GM18507 (cell line): ENCODE measurements around the gene MAP1B.

Source experiments
- DNase-seq: peaks from one replicate; pipeline ENCODE4 v3.0.0; 2011; ENCODE audit warnings: low read depth; ENCODE audit not compliant: insufficient read length; ENCODE audit errors: extremely low spot score
- FAIRE-seq: peaks from 2 replicates; lab custom pipeline; 2011; peaks lifted over from hg19 to GRCh38; lab: Jason Lieb, UNC

Gene MAP1B

DNA sequence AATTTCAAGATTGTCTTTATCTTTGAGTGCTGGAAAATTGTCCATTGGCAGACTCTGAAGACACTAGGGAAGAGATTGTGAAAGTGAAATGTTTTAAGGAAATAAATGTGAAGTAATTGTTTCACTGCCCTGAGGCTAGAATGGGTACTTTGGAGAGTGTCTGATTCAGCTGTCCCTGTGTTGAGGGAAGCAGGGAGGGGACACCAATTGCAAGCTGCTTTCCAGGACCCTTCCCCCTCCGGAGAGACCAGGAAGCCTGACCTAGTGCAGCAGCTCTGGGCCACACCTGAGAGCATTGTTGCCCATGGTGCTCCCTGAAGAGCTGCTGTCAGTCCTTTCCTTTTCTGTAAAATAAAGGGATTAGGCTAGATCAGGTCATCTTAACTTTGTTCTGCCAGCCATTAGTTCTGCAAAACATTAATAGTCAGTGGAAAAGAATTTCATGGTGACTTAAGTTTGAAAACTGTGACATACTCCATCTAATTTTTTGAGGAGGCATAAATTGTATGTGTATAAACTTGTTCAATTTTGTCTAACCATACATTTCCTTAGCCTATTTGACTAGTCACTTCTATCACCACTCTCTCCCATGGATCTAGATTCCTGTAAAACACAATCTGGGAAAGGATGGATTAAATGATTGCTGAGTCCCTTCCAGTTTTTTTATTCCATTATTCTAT is 18.8 kb downstream of the MAP1B start:
- FAIRE-seq (no peak), DNase-seq (no peak)

DNA sequence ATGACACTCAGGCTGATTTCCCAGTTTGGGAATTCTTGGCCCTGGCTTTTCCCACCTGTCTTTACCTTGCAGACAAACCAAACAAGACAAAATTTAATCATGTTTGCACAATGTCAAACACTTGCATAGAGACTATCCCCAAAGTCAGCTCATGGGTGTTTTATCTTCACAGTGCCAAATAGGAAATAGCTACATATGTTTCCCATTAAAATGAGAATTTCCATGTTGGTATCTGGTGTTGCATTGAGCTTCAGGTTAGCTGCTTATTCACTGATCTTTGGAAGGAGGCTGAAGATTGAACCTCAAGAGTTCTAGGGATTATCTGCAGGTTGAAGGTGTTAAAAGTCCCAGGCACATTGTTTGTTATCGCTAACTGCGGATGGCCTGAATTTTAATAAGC is 19.5 kb downstream of the MAP1B start:
- FAIRE-seq (no peak), DNase-seq (no peak)

DNA sequence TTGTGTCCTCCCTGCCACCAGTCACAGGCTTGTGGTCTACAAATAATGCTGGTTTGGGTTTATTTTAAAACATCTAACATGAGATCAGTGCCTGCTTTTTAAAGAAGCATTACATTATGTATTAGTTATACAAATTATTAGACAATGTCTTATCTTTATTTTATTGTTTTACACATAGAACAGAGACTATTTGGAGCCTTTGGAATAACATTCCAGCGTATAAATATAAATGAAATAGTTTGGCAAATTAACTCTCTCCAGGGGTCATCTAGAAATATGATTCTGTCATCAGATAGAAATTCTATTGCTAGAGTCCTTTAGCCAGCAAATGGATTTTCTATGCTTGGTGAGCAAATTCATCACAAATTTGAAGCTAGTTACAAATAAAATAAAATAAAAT is 22.4 kb downstream of the MAP1B start:
- DNase-seq = no peak
- no peak for FAIRE-seq

DNA sequence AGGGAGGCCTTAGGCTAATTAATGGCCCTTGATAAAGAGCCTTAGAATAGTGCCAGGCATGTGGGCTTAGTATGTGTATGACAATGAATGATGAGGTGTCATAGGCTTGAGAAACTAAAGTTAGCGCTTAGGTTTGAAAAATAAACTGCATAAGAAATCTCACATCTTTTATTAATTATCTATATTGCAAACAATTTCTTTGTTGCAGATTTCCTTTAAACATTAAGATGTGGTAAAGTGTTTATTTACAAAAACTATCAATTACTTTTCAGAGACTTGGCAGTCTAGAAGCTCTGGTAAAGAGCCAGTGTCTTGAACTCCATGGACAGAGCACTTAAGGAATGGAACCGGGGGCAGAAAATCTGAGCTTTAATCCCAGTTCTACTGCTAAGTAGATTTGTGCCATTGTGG is 23.1 kb downstream of the MAP1B start:
- FAIRE-seq (no peak), DNase-seq (no peak)

DNA sequence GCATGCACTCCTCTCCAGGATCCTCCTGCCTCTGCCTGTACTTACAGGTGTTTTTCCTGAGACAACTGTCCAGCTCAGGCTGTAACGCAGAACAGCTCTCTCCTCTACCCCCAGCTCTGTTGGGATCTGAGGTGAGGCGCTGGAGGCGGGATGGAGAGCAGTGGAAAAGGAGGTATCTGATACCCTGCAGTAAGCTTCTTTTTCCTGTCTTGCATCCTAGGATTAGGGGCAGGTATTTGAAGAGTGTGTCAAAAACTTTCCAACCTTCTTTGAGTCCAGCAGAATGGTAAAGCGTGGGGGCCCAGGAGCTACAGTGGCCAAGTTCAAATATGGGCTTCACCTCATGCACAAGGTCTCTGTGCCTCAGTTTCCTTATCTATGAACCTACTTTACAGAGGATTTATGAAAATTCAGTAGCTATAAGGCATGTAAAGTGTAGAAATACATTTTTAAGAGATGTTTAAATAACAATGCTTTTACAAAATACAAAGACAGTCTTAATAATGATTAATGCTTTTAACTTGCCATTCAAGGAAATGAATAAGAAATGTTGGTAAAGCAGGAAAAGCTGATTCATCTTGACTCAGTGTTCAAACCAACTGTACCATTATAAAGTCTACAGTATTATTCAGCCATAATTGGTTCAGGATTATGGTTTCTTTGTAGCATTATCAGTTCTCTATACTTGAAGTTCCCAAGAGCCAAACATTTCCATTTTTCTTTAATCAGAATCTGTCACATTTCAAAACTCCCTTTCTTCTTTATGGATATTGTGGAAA is 26.1 kb downstream of the MAP1B start:
- no peak for FAIRE-seq
- no peak for DNase-seq

DNA sequence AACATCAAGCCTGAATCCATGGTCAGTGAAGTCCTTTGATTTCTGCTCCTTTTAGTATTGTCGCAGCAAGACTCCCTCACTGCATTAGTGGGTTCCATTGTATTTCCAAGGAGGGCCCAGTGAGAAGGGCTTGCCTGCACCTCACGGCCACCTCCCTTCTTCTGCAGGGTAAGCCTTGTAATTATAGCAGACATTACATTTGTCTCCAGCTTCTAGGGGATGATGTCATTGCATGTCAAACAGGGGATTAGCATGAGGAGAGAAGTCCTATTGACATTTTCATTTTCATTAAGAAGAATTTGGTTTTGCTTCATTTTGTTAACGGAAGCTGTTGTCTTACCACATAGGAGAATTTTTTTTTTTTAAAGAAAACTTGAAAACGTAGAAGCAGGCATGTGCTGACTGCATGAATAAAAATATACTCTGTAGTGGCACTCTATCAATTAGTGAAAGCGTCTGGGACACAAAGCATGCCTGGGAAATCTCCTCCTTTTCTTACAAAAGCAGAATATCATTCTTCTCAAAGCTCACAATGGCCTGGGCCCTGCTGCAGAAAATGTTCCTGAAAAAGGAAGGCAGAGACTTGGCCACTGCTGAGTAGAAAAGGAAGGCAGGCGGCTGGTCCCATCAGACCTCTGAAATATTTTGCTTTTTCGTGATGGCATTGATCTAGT is 27.1 kb downstream of the MAP1B start:
- no peak for FAIRE-seq
- no peak for DNase-seq

DNA sequence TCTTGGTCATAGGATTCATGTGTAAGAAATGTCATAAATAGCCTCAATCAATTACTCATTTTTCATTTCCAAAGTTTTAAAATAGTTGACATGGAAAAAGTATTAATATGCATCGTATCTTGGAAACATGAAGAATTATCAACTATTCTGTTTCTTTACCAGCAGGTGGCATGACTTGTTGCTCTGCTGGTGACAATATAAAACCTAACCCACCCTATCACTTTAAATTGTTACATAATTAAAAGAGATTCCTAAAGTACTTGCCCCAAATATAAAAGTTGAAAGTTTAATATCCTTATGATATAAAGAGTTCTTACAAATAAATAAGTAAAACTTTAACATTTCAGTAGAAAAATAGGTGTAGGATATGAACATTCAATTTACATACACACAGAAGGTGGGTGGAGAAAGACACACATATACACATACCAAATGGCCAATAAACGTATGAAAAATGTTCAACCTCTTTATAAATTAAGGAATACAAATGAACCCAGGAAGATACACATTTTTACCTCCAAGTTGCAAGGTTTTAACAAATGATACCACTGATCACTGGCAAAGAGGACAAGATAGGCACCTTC is 30.6 kb downstream of the MAP1B start:
- FAIRE-seq (peak; percentile 63), DNase-seq (no peak)

DNA sequence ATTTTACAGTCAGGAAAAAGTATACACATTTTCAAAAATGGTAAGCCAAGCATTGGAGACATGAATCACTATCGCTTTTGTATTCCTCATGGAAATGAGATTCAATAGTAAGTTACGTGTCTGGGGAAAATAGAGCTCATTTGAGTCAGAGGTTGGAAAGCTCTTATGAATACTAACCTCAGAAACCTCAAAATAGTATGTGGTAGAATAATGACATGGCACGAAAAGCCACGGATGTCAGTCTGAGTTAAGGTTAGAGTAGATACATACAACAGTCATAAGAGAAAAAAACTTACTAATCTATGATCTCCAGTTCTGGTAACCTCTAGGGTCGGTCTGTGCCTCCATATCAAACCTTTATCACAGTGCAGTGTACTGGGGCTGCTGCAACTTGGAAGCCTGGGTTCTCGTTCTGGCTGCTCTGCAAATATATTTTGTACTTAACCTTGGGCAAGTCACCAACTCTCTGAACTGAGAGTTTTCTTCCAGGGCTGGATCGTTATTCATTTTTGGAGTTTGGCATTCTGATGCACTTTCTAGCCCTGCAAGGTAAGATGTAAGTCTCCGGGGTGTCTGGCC is 31.8 kb downstream of the MAP1B start:
- DNase-seq (no peak), FAIRE-seq (peak; percentile 59)

DNA sequence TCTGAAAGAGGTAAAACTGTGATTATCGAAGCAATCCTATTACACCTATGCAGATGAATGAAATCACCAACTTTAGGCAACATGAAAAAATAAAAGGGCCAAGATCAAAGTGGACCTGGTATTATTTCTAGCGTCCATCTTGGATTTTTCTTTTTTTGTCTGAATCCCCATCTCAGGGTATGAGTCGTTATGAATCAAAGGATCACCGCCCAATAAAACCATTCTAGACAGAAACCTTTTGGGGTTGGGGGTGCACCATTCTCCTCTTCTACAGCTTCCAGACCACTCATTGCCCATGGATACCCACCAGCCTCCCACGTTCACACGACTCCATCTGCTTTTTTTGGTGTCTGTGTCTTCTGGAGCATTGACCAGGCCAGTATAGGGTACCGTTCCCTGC is 33.4 kb downstream of the MAP1B start:
- no peak for DNase-seq
- no peak for FAIRE-seq

DNA sequence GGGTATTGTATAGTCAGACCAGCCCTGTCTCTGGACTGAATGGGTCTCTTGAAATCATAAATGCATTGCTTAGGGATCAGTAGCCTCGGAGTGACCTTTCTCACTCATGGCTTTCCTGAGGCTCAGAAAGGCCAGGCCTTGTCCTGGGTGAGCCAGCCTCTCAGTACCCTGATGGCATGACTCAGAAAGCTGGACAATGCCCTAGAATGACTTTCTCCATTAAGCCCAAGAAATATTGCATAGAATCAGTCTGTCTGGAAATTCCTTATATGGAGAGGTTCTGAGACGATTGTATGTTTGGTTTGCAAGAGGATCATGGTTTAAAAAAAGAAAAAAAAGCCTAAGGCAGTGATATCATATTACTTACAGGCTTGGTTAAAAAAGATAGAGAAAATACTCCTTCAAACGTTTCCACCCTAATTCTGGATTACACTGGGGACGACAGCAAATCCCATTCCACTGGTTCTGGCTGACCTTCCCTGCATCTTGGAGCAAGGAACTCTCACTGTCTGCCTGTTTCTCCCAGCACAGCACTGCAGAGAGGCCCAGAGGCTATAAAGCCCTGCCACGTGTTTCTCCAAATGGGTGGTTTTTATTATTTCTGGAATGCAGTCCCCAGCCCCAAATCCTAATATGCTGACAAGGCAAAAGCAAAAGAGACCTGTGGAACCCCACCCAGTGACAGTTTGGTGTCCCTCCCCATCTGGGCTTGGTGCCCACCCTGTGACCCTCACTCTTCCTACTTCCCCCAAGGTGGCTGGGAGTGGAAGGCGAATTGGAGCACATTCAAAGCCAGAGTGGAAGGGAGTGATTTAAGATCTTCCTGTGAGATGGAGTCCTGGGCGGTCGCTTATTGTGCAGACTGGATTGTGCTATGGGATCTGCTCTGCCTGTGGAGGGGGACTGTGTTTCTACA is 34.4 kb downstream of the MAP1B start:
- DNase-seq (no peak), FAIRE-seq (no peak)

DNA sequence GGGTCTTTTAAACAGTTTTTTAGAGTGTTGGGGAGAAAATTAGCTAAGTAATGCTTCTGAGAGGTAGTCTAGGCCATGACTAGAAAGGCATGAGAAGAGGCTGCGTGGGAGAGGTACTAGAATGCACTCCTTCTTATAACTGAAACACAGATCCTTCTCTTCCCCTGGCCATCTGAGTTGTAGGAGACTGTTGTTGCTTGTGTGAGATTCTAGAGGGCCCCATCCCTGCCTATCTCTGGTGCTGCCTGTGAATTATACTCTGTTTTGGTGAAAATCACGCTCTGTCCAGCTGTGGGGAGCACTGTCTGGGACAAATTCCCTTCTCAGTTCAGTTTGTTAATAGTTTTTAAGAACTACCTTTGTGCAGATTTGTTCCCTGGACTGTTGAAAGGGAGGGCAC is 37.5 kb downstream of the MAP1B start:
- FAIRE-seq (no peak), DNase-seq (no peak)

DNA sequence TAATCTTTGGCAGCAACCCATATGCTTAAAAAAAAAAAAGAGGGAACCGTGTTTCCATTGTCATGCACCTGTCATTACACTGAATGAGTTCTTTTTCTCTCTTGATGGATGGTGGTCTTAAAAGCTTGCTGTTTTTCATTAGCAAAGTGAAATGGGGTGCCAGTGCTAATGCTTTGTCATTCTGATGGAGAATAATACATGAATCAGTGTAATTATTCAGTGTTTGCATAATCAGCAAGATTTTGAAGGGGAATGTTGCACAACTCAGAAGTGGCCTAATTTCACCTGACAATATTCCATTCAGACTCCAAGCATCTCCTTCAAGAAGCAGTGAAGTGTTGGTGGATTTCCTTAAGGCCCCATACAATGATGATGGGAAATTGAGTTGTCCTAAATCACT is 38.1 kb downstream of the MAP1B start:
- FAIRE-seq (no peak), DNase-seq (no peak)

DNA sequence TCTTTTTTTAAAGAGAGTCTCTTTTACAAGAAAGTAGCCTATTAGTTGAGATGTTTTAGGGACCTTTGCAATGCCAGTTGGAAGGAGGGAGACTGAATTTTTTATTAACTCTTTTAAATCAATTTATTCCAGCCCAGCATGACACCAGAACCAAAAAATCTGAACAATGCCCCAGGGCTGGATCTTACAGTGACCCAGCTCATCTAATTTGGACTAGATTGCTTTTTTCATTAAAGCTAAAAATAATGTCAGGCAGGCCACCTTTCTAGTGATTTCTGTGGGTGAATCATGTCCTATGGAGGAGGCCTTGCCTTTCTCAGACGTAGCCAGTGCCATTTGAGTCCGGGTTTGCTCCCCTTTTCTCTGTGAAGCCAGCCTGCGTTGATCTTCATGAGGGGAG is 38.8 kb downstream of the MAP1B start:
- FAIRE-seq = no peak
- DNase-seq = no peak

DNA sequence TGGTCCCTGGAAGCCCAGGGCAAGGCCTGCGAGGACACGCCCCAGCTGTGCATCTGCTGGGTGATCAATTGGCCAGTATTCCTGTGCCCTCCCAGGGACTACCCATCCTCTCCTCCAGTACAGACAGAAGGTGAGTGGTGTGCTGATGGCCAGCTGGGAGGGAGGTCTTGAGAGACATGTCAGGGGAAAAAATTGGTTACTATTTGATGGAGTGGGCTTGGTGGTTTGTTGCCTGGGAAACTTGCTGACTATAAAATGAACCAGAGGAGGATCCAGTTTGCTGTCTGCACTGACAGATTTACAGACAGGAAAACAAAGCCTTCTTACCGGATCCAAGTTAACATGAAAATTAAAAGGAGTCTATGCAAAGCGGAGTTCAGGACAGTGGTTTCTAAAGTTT is 40.3 kb downstream of the MAP1B start:
- FAIRE-seq (no peak), DNase-seq (no peak)

DNA sequence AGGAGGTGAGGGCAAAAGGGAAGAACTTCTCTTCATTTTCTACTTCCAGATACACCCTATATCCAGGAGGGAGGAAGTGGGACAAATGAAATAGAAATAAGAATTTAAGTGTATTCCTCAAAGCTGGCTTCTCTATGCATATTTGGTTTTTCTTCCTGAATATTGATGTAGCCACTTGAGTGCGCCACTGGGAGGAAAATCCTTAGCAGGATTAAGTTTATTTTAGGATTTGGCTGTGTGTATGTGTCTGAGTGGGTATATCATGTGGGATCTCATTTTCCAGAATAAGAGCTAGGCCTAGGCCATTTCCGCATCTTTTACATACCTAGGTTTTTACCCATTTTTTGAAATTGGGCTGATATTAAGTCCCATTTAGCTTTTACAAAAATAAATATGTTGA is 42.5 kb downstream of the MAP1B start:
- FAIRE-seq (no peak), DNase-seq (no peak)

DNA sequence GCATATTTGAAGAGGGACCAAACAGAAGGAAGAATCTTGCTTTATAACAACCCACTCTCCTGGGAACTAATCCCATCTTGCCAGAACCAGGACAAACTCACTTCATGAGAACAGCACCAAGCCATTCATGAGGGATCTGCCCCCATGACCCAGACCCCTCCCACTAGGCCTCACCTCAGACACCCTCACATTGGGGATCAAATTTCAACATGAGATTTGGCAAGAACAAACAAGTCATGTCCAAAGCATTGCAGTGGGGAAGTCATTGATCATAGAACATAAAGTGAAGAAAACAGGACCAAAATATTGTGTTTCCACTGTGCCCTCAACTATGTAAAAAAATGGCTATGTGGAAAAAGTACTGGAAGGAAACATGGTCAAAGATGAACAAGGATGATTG is 43.9 kb downstream of the MAP1B start:
- FAIRE-seq = no peak

DNA sequence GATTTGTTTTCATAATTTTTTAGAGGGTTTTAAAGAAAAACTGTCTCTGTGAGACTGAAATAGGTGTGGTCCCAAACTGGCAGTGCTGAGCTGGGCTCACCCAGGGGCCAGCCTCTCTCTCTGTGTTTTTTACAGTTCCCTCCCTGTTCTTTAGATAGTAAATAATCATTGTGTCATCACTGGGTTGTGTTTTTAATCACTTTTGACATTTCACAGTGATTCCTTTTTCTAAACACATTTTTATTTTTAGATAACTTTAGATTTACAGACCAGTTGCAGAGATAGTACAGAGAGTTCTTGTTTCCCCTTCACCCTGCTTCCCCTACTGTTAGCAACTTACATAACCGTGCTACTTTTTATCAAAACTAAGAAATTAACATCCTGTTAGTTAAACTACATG is 44.4 kb downstream of the MAP1B start:
- DNase-seq (no peak), FAIRE-seq (no peak)

More for the DNA sequence above, 43.9 kb downstream of the MAP1B start:
- DNase-seq = no peak

DNA sequence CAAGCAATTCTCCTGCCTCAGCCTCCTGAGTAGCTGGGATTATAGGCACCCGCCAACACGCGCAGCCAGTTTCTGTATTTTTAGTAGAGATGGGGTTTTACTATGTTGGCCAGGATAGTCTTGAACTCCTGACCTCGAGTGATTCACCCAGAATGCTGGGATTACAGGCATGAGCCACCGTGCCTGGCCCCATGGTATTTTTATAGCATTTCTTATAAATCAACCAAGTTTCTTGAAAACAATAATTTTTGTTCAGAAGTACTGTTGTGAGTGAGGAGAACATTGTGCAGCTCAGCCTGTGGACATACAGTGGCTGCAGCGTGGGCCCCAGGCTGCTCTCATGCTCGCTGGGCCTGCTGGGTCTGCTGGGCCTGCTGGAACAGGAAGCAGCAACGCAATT is 45.3 kb downstream of the MAP1B start:
- FAIRE-seq (no peak), DNase-seq (no peak)

DNA sequence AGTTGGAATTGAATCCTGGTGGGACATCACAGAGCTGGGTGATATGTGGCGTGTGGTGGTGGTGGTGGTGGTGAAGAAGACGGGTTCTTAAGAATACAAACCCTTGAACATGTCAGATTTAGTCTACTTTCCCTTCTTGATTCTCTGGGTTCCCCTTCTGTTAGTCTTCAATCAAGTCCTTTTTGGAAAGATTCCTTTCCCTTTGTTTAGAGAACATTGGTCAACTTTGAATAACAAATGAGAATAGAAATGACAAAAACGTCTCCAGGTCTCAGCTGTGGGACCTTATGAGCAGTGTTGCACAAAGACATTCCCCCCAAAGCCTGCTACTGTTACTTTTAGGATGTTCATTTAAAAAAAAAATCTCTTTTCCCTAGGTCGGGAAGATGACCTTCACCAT is 46.3 kb downstream of the MAP1B start:
- no peak for DNase-seq
- FAIRE-seq = no peak
